Muscle of arm (tissue), 12 donors: ENCODE data around the gene B3GAT2. TPM values are rescaled to one million over a fixed set of nuclear protein-coding genes. Genes with fewer than 3 reads are reported as not detected.

Source experiments
- DNase-seq: peaks from one replicate; pipeline ENCODE4 v3.0.0-alpha.2; 2013
- polyA plus RNA-seq, 12 donors: library from polyadenylated mRNA; unstranded; fragments of 120-200 nt; gene quantifications; one replicate each; pipeline ENCODE4 v1.2.1, GENCODE V29; 2013; ENCODE audit not compliant: insufficient read length in 12 of 12

The B3GAT2 gene
- polyA plus RNA-seq, 12 donors = 1.0 to 5.3 (median 2.1) TPM; not detected in 1

GRCh38 chr6:70901324-70901723, 55.5 kb downstream of the B3GAT2 start:
- DNase-seq = no peak

GRCh38 chr6:70900047-70900446, 56.8 kb downstream of the B3GAT2 start:
- DNase-seq = no peak

GRCh38 chr6:70894001-70894400, 62.9 kb downstream of the B3GAT2 start:
- no peak for DNase-seq

- no peak for DNase-seq
Measured at GRCh38 chr6:70889270-70889669, 67.6 kb downstream of the B3GAT2 start.

- DNase-seq = no peak
Measured at GRCh38 chr6:70886661-70887060, 70.2 kb downstream of the B3GAT2 start.

- no peak for DNase-seq
Measured at GRCh38 chr6:70886071-70886470, 70.8 kb downstream of the B3GAT2 start.

GRCh38 chr6:70884074-70884983, 72.5 kb downstream of the B3GAT2 start:
- peak; percentile 49 for DNase-seq

- no peak for DNase-seq
Measured at GRCh38 chr6:70879496-70879895, 77.4 kb downstream of the B3GAT2 start.

GRCh38 chr6:70874181-70874913, 82.5 kb downstream of the B3GAT2 start:
- no peak for DNase-seq

- DNase-seq = no peak
Measured at GRCh38 chr6:70872469-70872868, 84.4 kb downstream of the B3GAT2 start.

GRCh38 chr6:70864401-70864800, 92.5 kb downstream of the B3GAT2 start:
- DNase-seq = no peak

- no peak for DNase-seq
Measured at GRCh38 chr6:70863343-70863742, 93.5 kb downstream of the B3GAT2 start.

GRCh38 chr6:70860920-70861319, 95.9 kb downstream of the B3GAT2 start:
- no peak for DNase-seq

- no peak for DNase-seq
Measured at GRCh38 chr6:70860045-70860444, 96.8 kb downstream of the B3GAT2 start.

GRCh38 chr6:70857387-70858077, 99.3 kb downstream of the B3GAT2 start:
- DNase-seq = no peak

GRCh38 chr6:70852667-70853246, 104.1 kb downstream of the B3GAT2 start:
- DNase-seq = no peak

GRCh38 chr6:70849348-70850069, 107.4 kb downstream of the B3GAT2 start:
- no peak for DNase-seq

GRCh38 chr6:70847106-70848084, 109.5 kb downstream of the B3GAT2 start:
- DNase-seq = no peak

GRCh38 chr6:70846207-70846835, 110.5 kb downstream of the B3GAT2 start:
- no peak for DNase-seq

- no peak for DNase-seq
Measured at GRCh38 chr6:70844301-70844700, 112.6 kb downstream of the B3GAT2 start.
